Superior temporal gyrus (tissue), 1 donor: Measurements from ENCODE around the gene SPINK2.

Source experiments
- DNase-seq: peaks from one replicate; pipeline ENCODE4 v3.0.0-alpha.2; 2016; ENCODE audit errors: extremely low spot score

The SPINK2 gene

GRCh38 chr4:56799824-56800756, 21.4 kb downstream of the SPINK2 start:
- DNase-seq = peak; percentile 92

- peak; percentile 51 for DNase-seq
Observed at GRCh38 chr4:56799161-56799759, 22.2 kb downstream of the SPINK2 start.

- no peak for DNase-seq
Observed at GRCh38 chr4:56796211-56796610, 25.3 kb downstream of the SPINK2 start.

- no peak for DNase-seq
Observed at GRCh38 chr4:56791316-56791715, 30.2 kb downstream of the SPINK2 start.

- DNase-seq = no peak
Observed at GRCh38 chr4:56790691-56791091, 30.8 kb downstream of the SPINK2 start.

- no peak for DNase-seq
Observed at GRCh38 chr4:56788081-56788480, 33.4 kb downstream of the SPINK2 start.

- DNase-seq = no peak
Observed at GRCh38 chr4:56787380-56787779, 34.1 kb downstream of the SPINK2 start.

GRCh38 chr4:56786955-56787354, 34.5 kb downstream of the SPINK2 start:
- DNase-seq = peak; percentile 34

- DNase-seq = no peak
Observed at GRCh38 chr4:56783986-56784385, 37.5 kb downstream of the SPINK2 start.

- DNase-seq = no peak
Observed at GRCh38 chr4:56782019-56782418, 39.5 kb downstream of the SPINK2 start.

- no peak for DNase-seq
Observed at GRCh38 chr4:56773346-56773745, 48.2 kb downstream of the SPINK2 start.

- DNase-seq = no peak
Observed at GRCh38 chr4:56772134-56772533, 49.4 kb downstream of the SPINK2 start.

- no peak for DNase-seq
Observed at GRCh38 chr4:56768763-56769162, 52.7 kb downstream of the SPINK2 start.

- DNase-seq = no peak
Observed at GRCh38 chr4:56768316-56768715, 53.2 kb downstream of the SPINK2 start.

- no peak for DNase-seq
Observed at GRCh38 chr4:56767567-56767966, 53.9 kb downstream of the SPINK2 start.

GRCh38 chr4:56764775-56765174, 56.7 kb downstream of the SPINK2 start:
- no peak for DNase-seq

GRCh38 chr4:56764223-56764622, 57.3 kb downstream of the SPINK2 start:
- DNase-seq = no peak

GRCh38 chr4:56762484-56763250, 58.8 kb downstream of the SPINK2 start:
- DNase-seq = no peak

GRCh38 chr4:56760183-56760582, 61.3 kb downstream of the SPINK2 start:
- DNase-seq = no peak
